ENCODE results near the gene GTPBP1. TPM values are rescaled to one million over a fixed set of nuclear protein-coding genes. Genes with fewer than 3 reads are reported as not detected.

Gene GTPBP1
- polyA plus RNA-seq, 1 experiment, result 29.3 TPM

DNA sequence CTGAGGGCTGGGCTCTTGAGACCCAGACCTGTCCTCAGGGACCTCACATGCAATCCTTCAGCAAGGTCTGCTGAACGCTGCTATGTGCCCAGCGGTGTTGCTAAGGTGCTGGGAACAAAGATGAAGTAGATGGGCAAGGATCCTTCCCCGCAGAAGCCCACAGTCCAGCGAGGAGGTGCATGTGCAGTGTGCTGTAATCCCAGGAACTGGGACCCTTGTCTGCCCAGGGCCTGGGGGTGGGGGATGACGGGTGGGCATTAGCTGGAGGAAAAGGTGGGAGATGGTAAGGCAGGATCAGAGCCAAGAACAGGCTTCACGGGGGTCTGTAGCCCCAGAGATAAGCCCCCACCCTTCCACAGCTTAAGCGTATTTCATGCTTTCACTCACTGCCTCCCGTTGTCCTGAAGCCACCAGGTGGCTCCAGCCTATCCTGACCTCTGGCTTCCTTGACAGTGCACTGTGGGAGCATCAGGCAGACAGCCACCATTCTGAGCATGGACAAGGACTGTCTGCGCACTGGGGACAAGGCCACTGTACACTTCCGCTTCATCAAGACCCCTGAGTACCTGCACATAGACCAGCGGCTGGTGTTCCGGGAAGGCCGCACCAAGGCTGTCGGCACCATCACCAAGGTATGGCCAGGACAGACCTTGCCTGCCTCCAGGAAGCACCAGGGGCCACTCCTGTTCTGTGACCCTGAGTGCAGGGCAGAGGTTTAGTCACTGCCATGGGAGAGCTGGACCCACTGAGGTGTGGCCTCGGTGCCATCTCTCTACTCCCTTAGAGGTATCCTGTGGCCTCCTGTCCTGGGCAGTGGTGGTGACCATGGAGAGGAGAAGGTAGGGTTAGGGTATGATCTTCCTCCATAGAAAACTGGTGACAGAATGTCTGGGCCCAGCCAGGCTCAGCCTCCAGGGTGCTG is 22.0 kb downstream of the GTPBP1 start:
- POLR2A ChIA-PET, result no interaction called here
- H3K27me3 ChIP-seq (ENCODE audit: control insufficient read depth, insufficient read depth, low read length), result no peaks in the 10 kb centered on the region

DNA sequence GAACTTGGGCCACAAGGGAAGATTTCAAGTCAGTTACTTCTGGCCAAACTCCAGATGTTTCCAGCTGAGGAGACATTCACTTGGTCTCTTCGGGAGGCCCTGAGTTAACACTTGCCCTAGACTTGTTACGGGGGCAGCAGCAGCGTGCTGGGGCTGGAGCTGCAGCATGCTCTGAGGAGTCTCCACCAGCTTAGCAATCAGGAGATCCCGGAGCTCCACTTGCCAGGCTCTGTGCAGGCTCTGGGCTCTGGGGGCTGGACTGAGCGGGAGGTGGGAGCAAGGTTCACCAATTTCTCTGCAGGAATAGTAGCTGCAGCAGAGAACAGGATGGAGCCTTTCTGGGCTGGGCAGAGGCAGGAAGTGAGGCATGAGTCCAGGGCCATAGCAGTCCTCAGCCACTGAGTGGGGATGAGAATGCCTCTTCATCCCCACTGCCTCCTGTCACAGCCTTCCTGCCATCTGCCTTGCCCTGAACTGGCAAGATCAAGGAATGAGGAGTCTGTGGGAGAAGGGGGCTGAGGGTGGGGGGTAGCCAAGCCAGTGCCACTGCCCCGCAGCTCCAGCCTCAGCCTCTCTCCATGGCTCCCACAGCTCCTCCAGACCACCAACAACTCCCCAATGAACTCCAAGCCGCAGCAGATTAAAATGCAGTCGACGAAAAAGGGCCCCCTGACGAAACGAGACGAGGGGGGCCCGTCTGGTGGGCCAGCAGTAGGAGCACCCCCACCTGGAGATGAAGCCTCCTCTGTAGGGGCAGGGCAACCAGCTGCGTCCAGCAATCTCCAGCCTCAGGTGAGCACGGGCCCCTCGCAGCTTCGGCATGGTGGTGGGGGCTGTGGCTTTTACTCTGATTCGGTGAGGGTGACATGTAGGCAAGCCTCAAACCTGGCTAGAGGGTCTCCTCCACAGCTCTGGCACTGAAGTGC is 23.4 kb downstream of the GTPBP1 start:
- no peaks in the 10 kb centered on the region; the same call in 1 of the 2 replicates for H3K9me3 ChIP-seq (ENCODE audit: control insufficient read depth, insufficient read depth, low read length)
- no peak for DNase-seq (ENCODE audit: low read depth, low spot score)
- H3K4me3 ChIP-seq (ENCODE audit: low read depth, low read length), result no peak overlapping the region
- POLR2A ChIA-PET, result no interaction called here
- H3K27me3 ChIP-seq (ENCODE audit: control insufficient read depth, insufficient read depth, low read length), result no peaks in the 10 kb centered on the region
- CTCF ChIA-PET, result no interaction called here
- TF ChIP-seq, protein P1, sequence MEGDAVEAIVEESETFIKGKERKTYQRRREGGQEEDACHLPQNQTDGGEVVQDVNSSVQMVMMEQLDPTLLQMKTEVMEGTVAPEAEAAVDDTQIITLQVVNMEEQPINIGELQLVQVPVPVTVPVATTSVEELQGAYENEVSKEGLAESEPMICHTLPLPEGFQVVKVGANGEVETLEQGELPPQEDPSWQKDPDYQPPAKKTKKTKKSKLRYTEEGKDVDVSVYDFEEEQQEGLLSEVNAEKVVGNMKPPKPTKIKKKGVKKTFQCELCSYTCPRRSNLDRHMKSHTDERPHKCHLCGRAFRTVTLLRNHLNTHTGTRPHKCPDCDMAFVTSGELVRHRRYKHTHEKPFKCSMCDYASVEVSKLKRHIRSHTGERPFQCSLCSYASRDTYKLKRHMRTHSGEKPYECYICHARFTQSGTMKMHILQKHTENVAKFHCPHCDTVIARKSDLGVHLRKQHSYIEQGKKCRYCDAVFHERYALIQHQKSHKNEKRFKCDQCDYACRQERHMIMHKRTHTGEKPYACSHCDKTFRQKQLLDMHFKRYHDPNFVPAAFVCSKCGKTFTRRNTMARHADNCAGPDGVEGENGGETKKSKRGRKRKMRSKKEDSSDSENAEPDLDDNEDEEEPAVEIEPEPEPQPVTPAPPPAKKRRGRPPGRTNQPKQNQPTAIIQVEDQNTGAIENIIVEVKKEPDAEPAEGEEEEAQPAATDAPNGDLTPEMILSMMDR (IDR thresholded peaks at IDR 0.05; ENCODE audit: low read depth, low read length), result no peak
- H3K27ac ChIP-seq (ENCODE audit: low read depth, low read length), result no peak overlapping the region

More for the DNA sequence above, 22.0 kb downstream of the GTPBP1 start:
- TF ChIP-seq, protein P1 (IDR thresholded peaks at IDR 0.05; ENCODE audit: low read depth, low read length), result no peak
- CTCF ChIA-PET, result no interaction called here
- DNase-seq (ENCODE audit: low read depth, low spot score), result no peak
- H3K9me3 ChIP-seq (ENCODE audit: control insufficient read depth, insufficient read depth, low read length), result no peaks in the 10 kb centered on the region
- no peak overlapping the region for H3K27ac ChIP-seq (ENCODE audit: low read depth, low read length)
- H3K4me3 ChIP-seq (ENCODE audit: low read depth, low read length), result no peak overlapping the region

DNA sequence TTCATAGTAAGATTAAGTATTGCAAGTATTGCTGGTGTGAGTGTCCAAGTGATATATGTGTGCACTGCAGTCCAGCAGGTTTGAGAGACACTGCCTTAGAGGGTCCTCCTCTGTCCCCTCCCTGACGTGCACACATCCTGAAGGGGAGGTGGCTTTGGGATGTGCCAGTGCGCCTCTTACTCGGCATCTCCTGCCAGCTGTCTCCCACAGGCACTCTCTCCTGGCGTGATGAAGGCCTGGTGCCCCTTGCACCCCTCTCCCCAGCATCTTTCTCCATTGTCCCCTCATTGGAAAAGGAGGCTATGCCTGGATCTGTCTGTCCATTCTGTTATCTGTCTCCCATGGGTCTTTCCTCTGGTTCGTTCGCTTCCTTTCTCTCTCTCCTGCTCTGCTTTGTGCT is 24.2 kb downstream of the GTPBP1 start:
- POLR2A ChIA-PET, result interaction anchor here (0.6 kb wide), 1 partner anchor 850 kb away, joined by 6 read pairs; no protein-coding TSS in a partner anchor
- H3K4me3 ChIP-seq (ENCODE audit: low read depth, low read length), result no peak overlapping the region
- H3K9me3 ChIP-seq (ENCODE audit: control insufficient read depth, insufficient read depth, low read length), result no peaks in the 10 kb centered on the region; the same call in 1 of the 2 replicates
- no peak overlapping the region for H3K27ac ChIP-seq (ENCODE audit: low read depth, low read length)
- DNase-seq (ENCODE audit: low read depth, low spot score), result no peak
- H3K27me3 ChIP-seq (ENCODE audit: control insufficient read depth, insufficient read depth, low read length), result no peaks in the 10 kb centered on the region
- CTCF ChIA-PET, result no interaction called here
- TF ChIP-seq, protein P1 (IDR thresholded peaks at IDR 0.05; ENCODE audit: low read depth, low read length), result no peak

DNA sequence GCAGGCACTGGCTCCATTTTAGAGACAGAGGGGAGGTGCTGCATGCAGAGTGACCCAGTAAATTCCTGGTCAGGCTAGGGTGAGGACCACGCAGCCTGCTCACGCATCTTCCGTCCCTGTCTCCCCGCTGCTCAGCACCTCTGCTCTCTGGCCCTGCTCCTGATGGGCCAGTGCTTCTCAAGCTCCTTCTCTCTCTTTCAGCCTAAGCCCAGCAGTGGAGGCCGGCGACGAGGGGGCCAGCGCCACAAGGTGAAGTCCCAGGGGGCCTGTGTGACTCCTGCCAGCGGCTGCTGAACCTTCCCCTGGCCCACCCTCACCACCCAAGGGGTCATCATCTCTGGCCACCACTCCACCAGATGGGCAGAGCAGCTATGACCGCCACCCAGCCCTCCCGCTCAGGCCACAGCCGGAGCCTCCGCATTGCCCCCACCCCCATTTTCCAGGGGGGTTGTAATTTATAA is 24.7 kb downstream of the GTPBP1 start:
- Histone ChIP-seq H3K9me3 (ENCODE audit: control insufficient read depth, insufficient read depth, low read length) (no peaks in the 10 kb centered on the region; the same call in 1 of the 2 replicates), H3K27ac (ENCODE audit: low read depth, low read length) (no peak overlapping the region), H3K27me3 (ENCODE audit: control insufficient read depth, insufficient read depth, low read length) (no peaks in the 10 kb centered on the region), H3K4me3 (ENCODE audit: low read depth, low read length) (no peak overlapping the region)
- DNase-seq (ENCODE audit: low read depth, low spot score), result no peak
- ChIA-PET POLR2A (interaction anchor here (0.6 kb wide), 1 partner anchor 851 kb away, joined by 6 read pairs; no protein-coding TSS in a partner anchor), CTCF (no interaction called here)
- TF ChIP-seq, protein P1 (IDR thresholded peaks at IDR 0.05; ENCODE audit: low read depth, low read length), result no peak

All from AG04450 (cell line).